Hematopoietic multipotent progenitor cell (in vitro differentiated cells): ENCODE data around the gene SCGB1C2. TPM values are rescaled to one million over a fixed set of nuclear protein-coding genes. Genes with fewer than 3 reads are reported as not detected.

Source experiments
- small RNA-seq: library from RNA; depleted of rRNA; stranded (forward); fragments of <200 nt; gene quantifications from one replicate; pipeline ENCODE3, GENCODE V24; 2012
- total RNA-seq: library from RNA; depleted of rRNA; stranded (reverse); fragments of >200 nt; gene quantifications from one replicate; pipeline ENCODE4 v1.2.3, GENCODE V29; 2012

The SCGB1C2 gene
- total RNA-seq, 1 donor, result not detected

Small RNA genes within 50 kb of the gene (small RNA-seq; reads per million reads assigned to genes)
- gene RF00026, result not detected

Other genes starting within 250 kb of the SCGB1C2 start
- gene DOC2B, start 44.1 kb downstream of the SCGB1C2 start, total RNA-seq, result 1.1 TPM
- 14.3 TPM for gene RPH3AL, start 215.2 kb downstream of the SCGB1C2 start, total RNA-seq